ACC112 (cell line): ENCODE results near the gene ZNF318.

Source experiments
- H2AFZ ChIP-seq: fragments of 200-600 bp; sonication (generic); one replicate; pipeline ENCODE4 v1.6.0; 2017; ENCODE audit warnings: antibody characterized with exemption, low read length; ENCODE audit not compliant: unreplicated experiment
- H3K27ac ChIP-seq: fragments of 200-600 bp; sonication (generic); 2 replicates; pipeline ENCODE4 v1.5.1; 2014; ENCODE audit warnings: low read depth, mild to moderate bottlenecking, antibody characterized with exemption, low read length, moderate library complexity
- H3K27me3 ChIP-seq: fragments of 200-600 bp; sonication (generic); 2 replicates; pipeline ENCODE4 v1.6.1; 2014; ENCODE audit warnings: mild to moderate bottlenecking, antibody characterized with exemption, low read length, moderate library complexity, mixed read lengths; ENCODE audit not compliant: insufficient read depth
- H3K36me3 ChIP-seq: fragments of 200-600 bp; sonication (generic); 2 replicates; pipeline ENCODE4 v1.6.1; 2016; ENCODE audit warnings: mild to moderate bottlenecking, antibody characterized with exemption, low read length, moderate library complexity, mixed read lengths; ENCODE audit not compliant: insufficient read depth
- H3K4me1 ChIP-seq: fragments of 200-600 bp; sonication (generic); one replicate; pipeline ENCODE4 v1.6.1; 2016; ENCODE audit warnings: low read length, mixed read lengths; ENCODE audit not compliant: insufficient read depth, unreplicated experiment, control insufficient read depth
- H3K4me3 ChIP-seq: fragments of 200-600 bp; sonication (generic); 2 replicates; pipeline ENCODE4 v1.5.1; 2014; ENCODE audit warnings: mild to moderate bottlenecking, low read depth, low read length
- H3K79me2 ChIP-seq: fragments of 200-600 bp; sonication (generic); one replicate; pipeline ENCODE4 v1.6.0; 2016; ENCODE audit warnings: low read length; ENCODE audit not compliant: control insufficient read depth, unreplicated experiment, insufficient read depth

Gene ZNF318

DNA sequence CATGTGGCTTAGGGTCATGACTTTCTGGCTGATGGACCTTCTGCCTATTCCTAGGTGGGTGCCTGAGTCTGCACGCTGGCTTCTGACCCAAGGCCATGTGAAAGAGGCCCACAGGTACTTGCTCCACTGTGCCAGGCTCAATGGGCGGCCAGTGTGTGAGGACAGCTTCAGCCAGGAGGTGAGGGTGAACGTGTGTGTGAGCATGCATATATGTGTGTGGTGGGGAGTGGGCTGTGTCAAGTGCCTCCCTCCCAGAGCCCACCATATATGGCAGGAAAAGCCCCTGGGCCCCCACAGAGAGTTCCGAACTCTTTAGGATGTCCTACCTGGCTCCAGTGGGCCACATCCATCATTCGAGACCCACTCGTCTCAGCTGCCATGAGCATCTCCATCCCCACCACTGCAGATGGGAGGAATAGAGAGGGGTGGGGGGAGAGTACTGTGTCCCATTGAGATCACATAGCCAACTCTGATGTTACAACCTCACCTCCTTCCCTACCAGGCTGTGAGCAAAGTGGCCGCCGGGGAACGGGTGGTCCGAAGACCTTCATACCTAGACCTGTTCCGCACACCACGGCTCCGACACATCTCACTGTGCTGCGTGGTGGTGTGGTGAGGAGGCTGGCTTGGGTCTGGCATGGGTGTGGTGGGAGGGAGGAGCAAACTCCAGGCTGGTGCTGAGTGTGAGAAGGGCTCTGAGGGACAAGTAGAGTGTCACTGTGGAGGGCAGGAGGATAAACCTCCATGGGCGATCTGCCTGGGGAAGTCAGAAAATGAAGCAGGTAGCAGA is 68.2 kb downstream of the ZNF318 start:
- H3K27me3 ChIP-seq: peaks cover 11% of the 10 kb centered on the region
- no peaks in the 10 kb centered on the region for H3K79me2 ChIP-seq
- no peaks in the 10 kb centered on the region for H3K36me3 ChIP-seq
- H3K27ac ChIP-seq: no peak overlapping the region
- H3K4me3 ChIP-seq: no peak overlapping the region
- no peaks in the 10 kb centered on the region for H3K4me1 ChIP-seq
- H2AFZ ChIP-seq: no peak overlapping the region

- H2AFZ ChIP-seq: no peak overlapping the region
- peaks cover 11% of the 10 kb centered on the region for H3K27me3 ChIP-seq
Measured at GRCh38 chr6:43299338-43300293, 69.8 kb downstream of the ZNF318 start.

GRCh38 chr6:43298565-43299337 is 70.7 kb downstream of the ZNF318 start:
- H3K4me3 ChIP-seq: no peak overlapping the region
- no peaks in the 10 kb centered on the region for H3K79me2 ChIP-seq
- H2AFZ ChIP-seq: no peak overlapping the region
- no peak overlapping the region for H3K27ac ChIP-seq
- H3K27me3 ChIP-seq: peaks cover 11% of the 10 kb centered on the region
- H3K4me1 ChIP-seq: no peaks in the 10 kb centered on the region
- H3K36me3 ChIP-seq: no peaks in the 10 kb centered on the region

More at GRCh38 chr6:43299338-43300293, 69.8 kb downstream of the ZNF318 start:
- no peaks in the 10 kb centered on the region for H3K36me3 ChIP-seq
- no peak overlapping the region for H3K27ac ChIP-seq
- no peaks in the 10 kb centered on the region for H3K4me1 ChIP-seq
- H3K4me3 ChIP-seq: no peak overlapping the region
- no peaks in the 10 kb centered on the region for H3K79me2 ChIP-seq

GRCh38 chr6:43297644-43298564 is 71.5 kb downstream of the ZNF318 start, which contains the start of gene SLC22A7:
Gene SLC22A7 (plus strand): TSS chr6:43298260. CDS start chr6:43298359, 99 bp downstream.
- H3K36me3 ChIP-seq: no peaks in the 10 kb centered on the region
- H3K79me2 ChIP-seq: no peaks in the 10 kb centered on the region
- no peaks in the 10 kb centered on the region for H3K4me1 ChIP-seq
- H3K27me3 ChIP-seq: peaks cover 11% of the 10 kb centered on the region
- no peak within 1 kb of the TSS for H2AFZ ChIP-seq
- H3K4me3 ChIP-seq: no peak within 1 kb of the TSS
- H3K27ac ChIP-seq: no peak within 1 kb of the TSS

DNA sequence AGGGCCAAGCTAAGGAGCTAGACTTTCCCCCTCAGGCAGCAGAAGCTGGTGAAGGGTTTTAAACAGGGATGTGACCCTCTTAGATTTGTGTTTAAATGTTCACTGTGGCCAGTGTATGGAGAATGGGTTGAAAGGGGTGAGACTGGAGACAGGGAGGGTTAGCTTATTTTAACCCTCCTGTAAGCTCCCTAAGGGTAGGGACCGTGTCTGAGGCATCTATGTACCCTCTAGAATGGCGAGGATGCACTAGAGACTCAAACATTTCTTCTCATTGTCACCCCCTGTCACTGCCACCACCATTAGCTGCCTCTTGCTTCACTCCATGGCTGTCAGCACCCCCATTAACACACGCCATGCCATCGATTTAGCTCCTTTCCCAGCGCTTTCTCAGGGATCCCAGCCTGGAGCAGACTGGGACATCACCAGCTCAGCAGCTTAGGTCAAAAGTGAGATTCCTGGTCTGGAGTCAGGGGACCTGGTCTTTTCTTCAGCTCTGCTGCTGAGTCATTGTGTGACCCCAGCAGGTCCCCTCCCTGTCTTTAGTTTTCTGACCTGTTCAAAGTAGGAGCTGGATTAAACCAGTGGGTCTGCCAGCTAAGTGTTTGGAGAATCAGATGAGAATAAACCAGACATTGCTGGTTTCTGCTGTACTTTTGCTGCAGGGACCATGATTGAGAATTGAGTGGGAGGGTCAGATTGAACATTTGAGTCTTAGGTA is 72.5 kb downstream of the ZNF318 start:
- Histone ChIP-seq H3K36me3 (no peaks in the 10 kb centered on the region), H2AFZ (no peak overlapping the region), H3K27ac (no peak overlapping the region), H3K27me3 (peaks cover 11% of the 10 kb centered on the region), H3K4me3 (no peak overlapping the region), H3K4me1 (no peaks in the 10 kb centered on the region), H3K79me2 (no peaks in the 10 kb centered on the region)

GRCh38 chr6:43295456-43295855 is 74.0 kb downstream of the ZNF318 start:
- no peak overlapping the region for H3K27ac ChIP-seq
- no peaks in the 10 kb centered on the region for H3K79me2 ChIP-seq
- no peak overlapping the region for H3K4me3 ChIP-seq
- H3K27me3 ChIP-seq: peaks cover 11% of the 10 kb centered on the region
- no peak overlapping the region for H2AFZ ChIP-seq
- no peaks in the 10 kb centered on the region for H3K36me3 ChIP-seq
- no peaks in the 10 kb centered on the region for H3K4me1 ChIP-seq

DNA sequence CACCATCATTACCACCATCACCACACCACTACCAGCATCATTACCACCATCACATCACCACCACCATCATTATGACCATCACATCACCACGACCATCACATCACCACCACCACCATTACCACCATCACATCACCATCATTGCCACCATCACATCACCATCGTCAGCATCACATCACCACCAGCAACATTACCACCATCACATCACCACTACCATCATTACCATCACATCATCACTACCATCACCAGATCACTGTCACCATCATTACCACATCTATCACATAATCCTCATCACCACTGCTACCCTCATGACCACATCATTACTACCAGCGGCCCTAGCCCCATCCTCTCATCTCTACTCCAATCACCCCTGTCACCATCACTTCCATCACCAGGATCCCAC is 74.9 kb downstream of the ZNF318 start:
- Histone ChIP-seq H2AFZ (no peak overlapping the region), H3K4me3 (no peak overlapping the region), H3K36me3 (no peaks in the 10 kb centered on the region), H3K27ac (no peak overlapping the region), H3K4me1 (no peaks in the 10 kb centered on the region), H3K79me2 (no peaks in the 10 kb centered on the region), H3K27me3 (peaks cover 6% of the 10 kb centered on the region; the same call in 1 of the 2 replicates)

- H3K4me1 ChIP-seq: no peaks in the 10 kb centered on the region
- H3K79me2 ChIP-seq: no peaks in the 10 kb centered on the region
- no peaks in the 10 kb centered on the region for H3K36me3 ChIP-seq
- H2AFZ ChIP-seq: no peak overlapping the region
- no peaks in the 10 kb centered on the region for H3K27me3 ChIP-seq
- H3K27ac ChIP-seq: no peak overlapping the region
- H3K4me3 ChIP-seq: no peak overlapping the region
Measured at GRCh38 chr6:43293698-43294097, 75.7 kb downstream of the ZNF318 start.

- no peaks in the 10 kb centered on the region for H3K4me1 ChIP-seq
- H3K27me3 ChIP-seq: no peaks in the 10 kb centered on the region
- no peaks in the 10 kb centered on the region for H3K36me3 ChIP-seq
- H3K4me3 ChIP-seq: no peak overlapping the region
- no peak overlapping the region for H3K27ac ChIP-seq
- H3K79me2 ChIP-seq: no peaks in the 10 kb centered on the region
- no peak overlapping the region for H2AFZ ChIP-seq
Measured at GRCh38 chr6:43292763-43293318, 76.6 kb downstream of the ZNF318 start.
